ENCODE measurements around the gene SRBD1.

The SRBD1 gene, protein sequence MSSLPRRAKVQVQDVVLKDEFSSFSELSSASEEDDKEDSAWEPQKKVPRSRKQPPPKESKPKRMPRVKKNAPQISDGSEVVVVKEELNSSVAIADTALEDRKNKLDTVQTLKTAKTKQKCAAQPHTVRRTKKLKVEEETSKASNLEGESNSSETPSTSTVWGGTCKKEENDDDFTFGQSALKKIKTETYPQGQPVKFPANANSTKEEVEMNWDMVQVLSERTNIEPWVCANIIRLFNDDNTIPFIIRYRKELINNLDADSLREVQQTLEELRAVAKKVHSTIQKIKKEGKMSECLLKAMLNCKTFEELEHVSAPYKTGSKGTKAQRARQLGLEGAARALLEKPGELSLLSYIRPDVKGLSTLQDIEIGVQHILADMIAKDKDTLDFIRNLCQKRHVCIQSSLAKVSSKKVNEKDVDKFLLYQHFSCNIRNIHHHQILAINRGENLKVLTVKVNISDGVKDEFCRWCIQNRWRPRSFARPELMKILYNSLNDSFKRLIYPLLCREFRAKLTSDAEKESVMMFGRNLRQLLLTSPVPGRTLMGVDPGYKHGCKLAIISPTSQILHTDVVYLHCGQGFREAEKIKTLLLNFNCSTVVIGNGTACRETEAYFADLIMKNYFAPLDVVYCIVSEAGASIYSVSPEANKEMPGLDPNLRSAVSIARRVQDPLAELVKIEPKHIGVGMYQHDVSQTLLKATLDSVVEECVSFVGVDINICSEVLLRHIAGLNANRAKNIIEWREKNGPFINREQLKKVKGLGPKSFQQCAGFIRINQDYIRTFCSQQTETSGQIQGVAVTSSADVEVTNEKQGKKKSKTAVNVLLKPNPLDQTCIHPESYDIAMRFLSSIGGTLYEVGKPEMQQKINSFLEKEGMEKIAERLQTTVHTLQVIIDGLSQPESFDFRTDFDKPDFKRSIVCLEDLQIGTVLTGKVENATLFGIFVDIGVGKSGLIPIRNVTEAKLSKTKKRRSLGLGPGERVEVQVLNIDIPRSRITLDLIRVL

DNA sequence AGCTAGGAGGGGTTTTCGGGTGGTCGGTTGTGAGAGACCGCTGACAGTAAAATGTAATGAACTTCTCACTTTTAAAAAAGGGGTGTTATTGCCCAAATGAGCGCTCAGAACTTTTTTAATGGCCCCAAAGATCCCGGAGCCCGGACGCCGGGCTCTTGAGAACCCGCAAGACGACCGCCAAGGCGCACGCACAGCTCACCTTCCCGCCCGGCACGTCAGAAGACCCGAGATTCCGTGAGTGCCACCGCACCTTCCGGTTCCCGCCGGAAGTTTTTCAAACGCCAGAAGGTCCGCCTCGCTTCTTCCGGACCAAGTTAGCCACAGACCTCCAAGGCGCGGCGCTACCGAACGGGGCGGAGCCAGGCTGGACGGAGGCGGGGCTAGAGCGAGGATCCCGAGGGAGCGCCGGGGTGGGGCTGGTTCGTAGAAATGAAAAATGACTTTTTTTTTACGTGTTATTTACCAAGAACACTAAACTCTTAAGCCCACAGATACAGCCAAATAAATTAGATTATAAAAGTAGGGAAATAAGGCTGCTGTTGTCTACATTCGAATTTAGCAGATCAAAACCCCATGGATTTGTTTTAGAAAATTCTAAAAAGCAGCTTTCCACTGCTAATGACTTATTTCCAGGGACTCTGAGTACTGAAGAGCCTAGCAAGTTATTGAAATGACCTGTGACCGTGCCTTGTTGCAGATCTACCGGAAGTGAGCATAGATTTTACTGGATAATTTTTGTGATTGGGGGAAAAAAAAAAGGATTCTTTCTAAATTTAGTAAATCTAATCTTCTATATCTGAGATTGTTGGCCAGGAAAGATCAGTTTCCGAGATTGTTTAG, at the start of gene SRBD1:
SRBD1 (minus strand) TSS at position 248 of the 840 bp plus-strand sequence. CDS start 5,826 bp downstream, outside the sequence.
- peak; percentile 90 for DNase-seq

GRCh38 chr2:45654250-45654649, 43.2 kb upstream of the SRBD1 start:
- no peak for DNase-seq

GRCh38 chr2:45653122-45653913, 42.3 kb upstream of the SRBD1 start:
- DNase-seq = no peak

GRCh38 chr2:45652090-45653031, 41.3 kb upstream of the SRBD1 start:
- no peak for DNase-seq

DNA sequence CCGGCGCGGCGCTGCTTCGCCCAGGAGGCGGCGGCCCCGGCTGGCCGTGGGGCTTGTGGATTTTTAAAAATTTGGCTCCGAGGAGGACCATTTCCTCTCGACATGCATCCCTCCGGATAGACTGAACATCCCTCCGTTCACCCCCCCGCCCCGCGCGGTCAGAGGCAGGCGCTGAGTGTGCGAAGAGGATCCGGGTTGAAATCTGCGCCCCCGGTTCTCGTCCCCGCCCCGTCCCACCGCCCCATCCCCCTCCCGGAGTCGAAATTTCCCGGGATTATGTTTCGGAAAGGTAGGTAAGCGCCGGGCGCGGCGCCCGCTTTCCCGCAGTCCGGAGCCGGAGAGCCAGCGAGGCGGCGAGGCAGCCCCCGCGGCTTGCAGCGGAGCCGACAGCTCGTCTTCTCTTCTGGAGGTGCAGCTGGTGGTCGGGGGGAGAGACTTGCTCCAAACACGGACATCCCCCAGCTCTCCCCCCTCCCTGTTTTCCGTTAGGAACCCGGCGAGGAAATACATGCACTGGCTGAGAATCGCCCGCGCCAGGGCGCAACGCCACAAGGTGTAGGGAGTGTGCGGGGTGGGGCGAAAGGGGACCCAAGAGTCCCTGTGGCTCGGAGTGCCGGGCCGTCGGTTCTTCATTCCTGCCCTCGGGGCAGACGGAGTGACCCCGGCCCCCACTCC, 40.5 kb upstream of the SRBD1 start, which contains the start of gene PRKCE:
PRKCE (plus strand) TSS at position 261 of the 675 bp plus-strand sequence.
- no peak for DNase-seq

- peak; percentile 73 for DNase-seq
Measured at GRCh38 chr2:45650851-45651414, 39.9 kb upstream of the SRBD1 start.

- DNase-seq = no peak
Measured at GRCh38 chr2:45649858-45650811, 39.1 kb upstream of the SRBD1 start.

GRCh38 chr2:45649462-45649857, 38.4 kb upstream of the SRBD1 start:
- DNase-seq = no peak

GRCh38 chr2:45648636-45649035, 37.6 kb upstream of the SRBD1 start:
- no peak for DNase-seq

DNA sequence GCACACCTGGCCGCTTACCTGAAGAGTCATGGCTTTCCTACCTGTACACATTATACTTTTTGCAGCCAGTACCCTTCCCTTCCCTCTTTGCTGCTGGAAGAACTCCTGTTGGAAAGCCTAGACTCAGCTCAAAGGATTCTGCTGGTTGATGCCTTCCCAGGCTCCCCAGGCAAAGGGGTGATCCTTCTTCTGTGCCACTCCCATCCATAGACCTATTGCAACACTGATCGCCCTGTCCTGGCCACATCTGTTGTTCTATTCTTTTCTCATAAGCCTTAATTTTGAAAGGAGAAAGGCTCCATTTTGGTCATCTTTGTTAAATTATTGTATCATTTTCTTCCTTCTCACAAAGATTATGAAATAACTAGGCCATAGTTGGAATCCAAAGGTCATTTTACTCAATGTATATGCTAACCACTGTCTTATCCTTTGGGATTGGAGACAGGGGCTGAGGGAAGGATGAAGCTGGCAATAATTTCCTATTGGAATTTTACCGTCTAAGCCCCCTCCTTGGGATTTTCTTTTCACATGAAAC, 37.0 kb upstream of the SRBD1 start:
- no peak for DNase-seq

- no peak for DNase-seq
Measured at GRCh38 chr2:45647356-45647755, 36.3 kb upstream of the SRBD1 start.

DNA sequence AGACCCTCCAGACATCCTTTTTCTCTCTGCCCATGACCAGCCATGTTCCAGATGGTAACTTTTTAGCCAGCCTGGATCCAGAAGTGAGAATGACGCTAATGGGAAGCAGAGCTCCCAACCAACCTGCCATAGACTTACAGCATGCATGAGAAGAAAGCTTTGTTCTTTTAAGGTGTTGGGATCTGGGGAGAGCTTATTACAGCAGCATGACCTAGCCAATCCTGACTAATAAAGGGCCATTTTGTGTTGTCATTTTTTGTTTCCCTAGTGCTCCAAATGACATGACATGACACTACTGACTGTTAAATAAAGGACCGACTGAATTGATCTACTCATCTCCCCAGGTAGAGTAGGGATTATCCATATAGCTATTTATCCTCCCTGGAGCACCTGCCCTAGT, 35.2 kb upstream of the SRBD1 start:
- DNase-seq = no peak

DNA sequence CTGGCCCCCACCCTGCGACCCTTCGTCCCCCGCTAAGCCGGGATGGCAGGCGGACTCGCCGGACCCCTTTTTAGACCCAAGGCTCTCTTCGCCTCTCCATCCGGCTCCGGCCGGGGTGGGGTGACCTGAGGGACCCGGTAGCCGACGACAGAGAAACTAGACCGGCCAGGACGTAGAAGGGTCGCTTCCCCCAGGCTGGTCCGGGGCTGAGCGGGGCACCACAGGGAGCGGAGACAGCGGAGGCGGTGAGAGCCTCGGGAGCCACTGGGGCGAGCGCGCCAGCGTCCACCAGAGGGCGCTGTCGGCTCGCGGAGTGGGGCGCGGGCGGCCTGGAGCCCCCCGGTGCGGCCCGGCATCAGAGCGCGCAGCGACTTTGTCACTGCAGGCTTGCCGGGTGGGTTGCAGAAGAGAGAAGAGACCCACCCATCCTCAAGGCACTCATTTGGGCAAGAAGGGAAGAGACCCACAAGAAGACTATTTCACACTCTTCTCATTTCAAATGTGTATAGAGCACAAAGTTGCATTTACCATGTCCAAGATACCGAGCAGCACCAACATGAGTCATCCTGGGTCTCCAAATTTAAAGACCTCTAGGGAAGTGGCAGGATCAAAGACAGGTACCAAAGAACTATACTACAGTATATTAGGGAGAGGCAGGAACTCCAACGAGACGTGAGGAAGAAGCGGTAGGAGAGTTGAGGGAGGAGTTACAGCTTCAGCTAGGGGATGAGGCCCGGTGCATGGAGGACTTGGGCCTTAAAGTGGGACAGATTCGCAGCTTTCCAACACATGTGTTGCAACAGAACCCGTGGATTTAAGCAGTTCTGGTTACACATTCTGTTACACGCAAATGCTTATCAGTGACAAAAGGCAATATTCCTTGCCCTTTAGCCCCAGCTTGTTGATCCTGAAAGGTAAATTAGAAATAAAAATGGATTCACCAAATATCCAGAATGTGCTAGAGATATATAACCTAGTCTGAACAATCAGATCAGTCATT, 32.8 kb upstream of the SRBD1 start:
- DNase-seq = peak; percentile 33

GRCh38 chr2:45643095-45643494, 32.0 kb upstream of the SRBD1 start:
- no peak for DNase-seq

DNA sequence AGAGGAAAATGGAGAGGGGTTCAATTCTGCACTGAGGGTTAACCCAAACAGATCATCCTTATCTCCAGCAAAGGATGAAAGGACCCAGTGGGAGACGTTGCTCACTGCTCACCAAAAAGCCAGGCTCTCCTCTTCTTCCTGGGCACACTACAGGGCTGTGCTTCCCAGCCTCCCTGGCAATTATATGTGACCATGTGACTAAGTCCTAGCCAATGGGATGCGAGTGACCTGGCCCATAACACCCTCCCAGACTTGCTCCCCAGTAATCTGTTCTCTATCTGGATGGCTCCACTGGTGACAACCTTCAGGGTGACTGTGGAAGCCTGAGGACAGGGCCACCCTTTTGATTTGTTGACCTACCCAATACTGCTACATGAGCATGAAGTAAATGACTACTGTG, 29.5 kb upstream of the SRBD1 start:
- DNase-seq = no peak

DNA sequence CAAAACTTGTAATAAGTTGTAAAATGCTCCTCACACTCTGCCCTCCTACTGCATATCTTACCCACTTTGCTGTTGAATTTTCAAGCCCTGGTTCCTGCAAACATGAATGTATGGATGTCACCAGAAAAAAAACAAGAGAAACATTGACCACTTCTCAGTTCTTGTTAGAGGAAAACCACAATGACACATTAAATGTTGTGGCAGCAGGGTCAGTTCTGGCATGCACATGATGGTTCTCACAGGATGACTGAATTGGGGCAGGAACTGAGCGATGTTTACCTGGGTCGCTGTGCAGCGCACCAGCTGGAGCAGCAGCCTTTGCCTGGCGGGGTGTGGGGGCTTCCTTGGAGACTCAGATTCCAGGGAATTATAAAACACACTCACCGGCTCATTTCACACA, 26.4 kb upstream of the SRBD1 start:
- no peak for DNase-seq

GRCh38 chr2:45636008-45636407, 24.9 kb upstream of the SRBD1 start:
- DNase-seq = no peak
